ENCODE results near the gene SGPP2. TPM values are rescaled to one million over a fixed set of nuclear protein-coding genes. Genes with fewer than 3 reads are reported as not detected.

Gene SGPP2
- total RNA-seq, 2 experiments from 2014 or later = not detected

- intact Hi-C loops (cut with micrococcal nuclease; ENCODE audit: unreplicated experiment) = no loop called here
- DNase-seq (ENCODE audit: low spot score) = no peak
- Histone ChIP-seq H3K4me3 (ENCODE audit: low read depth, low read length, poor library complexity, severe bottlenecking) (no peak overlapping the region), H3K36me3 (ENCODE audit: insufficient read depth, low read length) (no peaks in the 10 kb centered on the region), H3K9me2 (ENCODE audit: insufficient read depth, low read length) (no peaks in the 10 kb centered on the region), H3K27ac (ENCODE audit: low read depth, low read length, poor library complexity, severe bottlenecking) (no peak overlapping the region), H3K4me2 (ENCODE audit: low read length) (no peak overlapping the region), H3K79me2 (ENCODE audit: insufficient read depth, low read depth, low read length) (no peaks in the 10 kb centered on the region), H3K4me1 (ENCODE audit: insufficient read depth, low read length, poor library complexity, severe bottlenecking) (no peaks in the 10 kb centered on the region), H4K20me1 (ENCODE audit: insufficient read depth, low read length) (no peaks in the 10 kb centered on the region), H3K9me3 (ENCODE audit: low read length) (no peaks in the 10 kb centered on the region), H2AFZ (ENCODE audit: low read length) (no peak overlapping the region)
- BruUV-seq (replicated peaks) = no TSS peak
- POLR2A ChIA-PET = interaction anchor here (0.9 kb wide), 1 partner anchor 18 kb away, joined by 3 read pairs; no protein-coding TSS in a partner anchor
- TF ChIP-seq CTCF (conservative IDR thresholded peaks at IDR 0.05; ENCODE audit: low read length) = no peak
- TF ChIP-seq EZH2phosphoT487 (IDR thresholded peaks at IDR 0.05; ENCODE audit: borderline replicate concordance, low read depth, low read length) = no peak
- CTCF ChIA-PET (ENCODE audit: unreplicated experiment) = no interaction called here
These were observed 102.3 kb downstream of the SGPP2 start for GRCh38 chr2:222526480-222527277.

DNA sequence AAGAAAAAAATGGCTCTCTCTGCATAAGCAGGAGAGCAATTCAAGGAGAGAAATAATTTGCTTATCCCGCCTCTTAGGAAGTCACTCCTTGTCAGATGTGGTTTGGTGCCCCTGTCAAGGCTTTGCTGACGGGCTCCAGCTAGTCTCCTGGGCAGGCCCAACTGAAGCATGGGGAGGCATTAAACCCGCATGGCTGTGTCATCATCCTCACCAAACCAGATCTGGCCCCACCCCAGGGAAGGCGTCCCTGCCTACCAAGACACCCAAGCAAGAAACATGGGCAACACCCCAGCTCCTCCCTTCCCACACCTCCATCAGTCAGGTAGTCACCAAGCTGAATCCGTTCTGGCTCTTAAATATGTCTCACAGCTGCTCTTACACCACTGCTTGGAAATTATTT is 108.0 kb downstream of the SGPP2 start:
- no peaks in the 10 kb centered on the region for H3K4me1 ChIP-seq (ENCODE audit: insufficient read depth, low read length, poor library complexity, severe bottlenecking)
- BruUV-seq (replicated peaks) = no TSS peak
- H3K79me2 ChIP-seq (ENCODE audit: insufficient read depth, low read depth, low read length) = no peaks in the 10 kb centered on the region
- DNase-seq (ENCODE audit: low spot score) = no peak
- no peak overlapping the region for H3K27ac ChIP-seq (ENCODE audit: low read depth, low read length, poor library complexity, severe bottlenecking)
- no peak overlapping the region for H3K4me3 ChIP-seq (ENCODE audit: low read depth, low read length, poor library complexity, severe bottlenecking)
- H2AFZ ChIP-seq (ENCODE audit: low read length) = no peak overlapping the region
- H4K20me1 ChIP-seq (ENCODE audit: insufficient read depth, low read length) = no peaks in the 10 kb centered on the region
- TF ChIP-seq EZH2phosphoT487 (IDR thresholded peaks at IDR 0.05; ENCODE audit: borderline replicate concordance, low read depth, low read length) (no peak), CTCF (conservative IDR thresholded peaks at IDR 0.05; ENCODE audit: low read length) (no peak)
- no peaks in the 10 kb centered on the region for H3K9me3 ChIP-seq (ENCODE audit: low read length)
- ChIA-PET CTCF (ENCODE audit: unreplicated experiment) (no interaction called here), POLR2A (no interaction called here)
- no peaks in the 10 kb centered on the region for H3K9me2 ChIP-seq (ENCODE audit: insufficient read depth, low read length)
- H3K36me3 ChIP-seq (ENCODE audit: insufficient read depth, low read length) = no peaks in the 10 kb centered on the region
- no peak overlapping the region for H3K4me2 ChIP-seq (ENCODE audit: low read length)
- intact Hi-C loops (cut with micrococcal nuclease; ENCODE audit: unreplicated experiment) = no loop called here

- H4K20me1 ChIP-seq (ENCODE audit: insufficient read depth, low read length) = no peaks in the 10 kb centered on the region; the same call in 1 of the 2 replicates
- no peak overlapping the region for H3K4me3 ChIP-seq (ENCODE audit: low read depth, low read length, poor library complexity, severe bottlenecking)
- H3K79me2 ChIP-seq (ENCODE audit: insufficient read depth, low read depth, low read length) = no peaks in the 10 kb centered on the region
- ChIA-PET POLR2A (interaction anchor here (0.7 kb wide), 1 partner anchor 487 kb away, joined by 5 read pairs; no protein-coding TSS in a partner anchor), CTCF (ENCODE audit: unreplicated experiment) (no interaction called here)
- DNase-seq (ENCODE audit: low spot score) = no peak
- BruUV-seq (replicated peaks) = no TSS peak
- no peaks in the 10 kb centered on the region for H3K4me1 ChIP-seq (ENCODE audit: insufficient read depth, low read length, poor library complexity, severe bottlenecking)
- intact Hi-C loops (cut with micrococcal nuclease; ENCODE audit: unreplicated experiment) = no loop called here
- H3K4me2 ChIP-seq (ENCODE audit: low read length) = no peak overlapping the region
- H2AFZ ChIP-seq (ENCODE audit: low read length) = no peak overlapping the region
- H3K9me2 ChIP-seq (ENCODE audit: insufficient read depth, low read length) = no peaks in the 10 kb centered on the region
- TF ChIP-seq EZH2phosphoT487 (IDR thresholded peaks at IDR 0.05; ENCODE audit: borderline replicate concordance, low read depth, low read length) (no peak), CTCF (conservative IDR thresholded peaks at IDR 0.05; ENCODE audit: low read length) (no peak)
- H3K27ac ChIP-seq (ENCODE audit: low read depth, low read length, poor library complexity, severe bottlenecking) = no peak overlapping the region
- no peaks in the 10 kb centered on the region for H3K36me3 ChIP-seq (ENCODE audit: insufficient read depth, low read length)
- H3K9me3 ChIP-seq (ENCODE audit: low read length) = no peaks in the 10 kb centered on the region
These were observed 111.1 kb downstream of the SGPP2 start for GRCh38 chr2:222535477-222535876.
